Measurements from ENCODE around the gene CCL11.
"Not testable (repeated sequence)": the region's sequence is repeated elsewhere in the genome, so short reads cannot be mapped to it uniquely, and the experiment has no call there.

The CCL11 gene

DNA sequence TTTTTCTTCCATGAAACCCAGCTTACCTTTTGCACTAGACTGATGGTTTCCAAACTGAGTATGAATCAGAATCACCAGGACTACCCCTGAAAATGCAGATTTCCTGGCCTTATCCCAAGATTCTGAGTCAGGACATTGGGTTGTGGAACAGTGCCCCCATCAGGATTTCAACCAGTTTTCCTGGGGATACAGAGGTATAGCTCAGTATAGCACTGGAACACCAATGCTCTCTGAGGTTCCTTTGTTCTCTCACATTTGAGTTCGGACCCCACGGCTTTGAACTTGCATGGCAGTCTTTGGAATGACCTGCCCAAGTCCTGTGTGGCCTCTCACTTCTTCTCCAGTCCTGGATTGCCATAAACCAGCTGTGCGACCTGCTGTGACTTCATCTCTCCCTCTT is 20.9 kb downstream of the CCL11 start:
- FAIRE-seq (no peak), DNase-seq (ENCODE audit: low spot score) (no peak)

- FAIRE-seq (no peak), DNase-seq (ENCODE audit: low spot score) (no peak)
Measured at GRCh38 chr17:34307110-34307509, 21.6 kb downstream of the CCL11 start.

GRCh38 chr17:34308371-34308770 is 22.8 kb downstream of the CCL11 start:
- DNase-seq (ENCODE audit: low spot score) (no peak), FAIRE-seq (no peak)

DNA sequence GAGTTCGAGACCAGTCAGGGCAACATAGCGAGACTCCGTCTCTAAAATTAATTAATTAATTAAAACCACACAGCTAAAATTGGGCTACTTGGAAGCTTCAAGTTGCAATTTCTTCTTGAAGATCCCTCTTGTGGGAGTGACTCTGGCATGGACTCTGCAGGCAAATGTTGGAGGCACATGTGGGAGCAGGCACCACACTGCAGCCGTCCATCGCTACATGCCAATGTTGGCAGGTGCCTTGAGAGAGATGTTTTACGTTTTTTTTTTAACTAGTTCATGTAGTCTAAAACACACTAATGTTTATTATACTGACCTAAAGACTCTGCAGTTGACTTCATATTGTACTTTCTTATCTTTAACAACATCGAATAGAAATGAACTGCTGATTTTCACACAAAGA is 25.7 kb downstream of the CCL11 start:
- FAIRE-seq (no peak), DNase-seq (ENCODE audit: low spot score) (no peak)

DNA sequence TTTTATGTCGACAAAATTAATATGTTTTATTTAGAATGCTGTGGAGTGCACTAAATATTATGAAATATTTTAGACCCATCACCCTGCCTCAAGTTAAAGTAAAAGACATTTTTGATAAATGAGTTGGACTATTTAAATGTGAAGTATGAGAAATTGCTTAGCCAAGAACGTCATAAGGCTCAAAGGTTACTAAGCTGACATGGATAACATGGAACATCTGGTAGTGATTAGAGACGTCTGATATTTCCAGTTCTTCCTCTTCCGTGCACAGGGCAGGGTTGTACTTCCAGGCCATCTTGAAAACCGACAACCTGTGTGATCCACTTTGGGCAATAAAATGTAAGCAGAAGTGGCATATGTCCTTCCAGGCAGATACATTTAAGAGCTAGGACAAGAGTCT is 26.5 kb downstream of the CCL11 start:
- no peak for DNase-seq (ENCODE audit: low spot score)
- no peak for FAIRE-seq

- FAIRE-seq = no peak
- DNase-seq (ENCODE audit: low spot score) = no peak
Measured at GRCh38 chr17:34313164-34313563, 27.6 kb downstream of the CCL11 start.

- DNase-seq (ENCODE audit: low spot score) (no peak), FAIRE-seq (no peak)
Measured at GRCh38 chr17:34314279-34314678, 28.7 kb downstream of the CCL11 start.

DNA sequence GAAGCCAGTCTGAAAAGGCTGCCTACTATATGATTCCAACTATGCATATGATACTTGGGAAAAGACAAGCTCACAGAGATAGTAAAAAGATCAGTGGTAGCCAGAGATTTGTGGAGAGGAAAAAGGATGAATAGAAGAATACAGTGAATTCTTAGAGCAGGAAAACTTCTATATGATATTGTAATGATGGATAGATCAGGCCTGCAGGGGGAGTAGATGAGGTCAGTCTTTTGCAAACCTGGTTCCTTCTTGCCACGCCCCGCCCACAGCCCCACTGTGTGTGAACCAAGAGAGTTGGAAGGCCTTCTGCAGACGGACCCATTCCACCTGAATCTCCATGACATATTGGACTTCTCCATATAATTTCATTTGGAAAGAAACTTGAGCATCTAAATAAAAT is 32.9 kb downstream of the CCL11 start:
- no peak for DNase-seq (ENCODE audit: low spot score)
- no peak for FAIRE-seq

DNA sequence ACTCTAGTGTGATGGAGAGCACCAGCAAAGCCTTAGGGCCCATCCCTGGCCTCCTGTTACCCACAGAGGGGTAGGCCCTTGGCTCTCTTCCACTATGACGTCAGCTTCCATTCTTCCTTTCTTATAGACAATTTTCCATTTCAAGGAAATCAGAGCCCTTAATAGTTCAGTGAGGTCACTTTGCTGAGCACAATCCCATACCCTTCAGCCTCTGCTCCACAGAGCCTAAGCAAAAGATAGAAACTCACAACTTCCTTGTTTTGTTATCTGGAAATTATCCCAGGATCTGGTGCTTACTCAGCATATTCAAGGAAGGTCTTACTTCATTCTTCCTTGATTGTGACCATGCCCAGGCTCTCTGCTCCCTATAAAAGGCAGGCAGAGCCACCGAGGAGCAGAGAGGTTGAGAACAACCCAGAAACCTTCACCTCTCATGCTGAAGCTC is 33.5 kb downstream of the CCL11 start, which contains the start of gene CCL8:
Gene CCL8, plus strand, starts transcription at position 397 of the 445 bp plus-strand sequence. CDS start 67 bp downstream, outside the sequence.
- no peak for FAIRE-seq
- no peak for DNase-seq (ENCODE audit: low spot score)

DNA sequence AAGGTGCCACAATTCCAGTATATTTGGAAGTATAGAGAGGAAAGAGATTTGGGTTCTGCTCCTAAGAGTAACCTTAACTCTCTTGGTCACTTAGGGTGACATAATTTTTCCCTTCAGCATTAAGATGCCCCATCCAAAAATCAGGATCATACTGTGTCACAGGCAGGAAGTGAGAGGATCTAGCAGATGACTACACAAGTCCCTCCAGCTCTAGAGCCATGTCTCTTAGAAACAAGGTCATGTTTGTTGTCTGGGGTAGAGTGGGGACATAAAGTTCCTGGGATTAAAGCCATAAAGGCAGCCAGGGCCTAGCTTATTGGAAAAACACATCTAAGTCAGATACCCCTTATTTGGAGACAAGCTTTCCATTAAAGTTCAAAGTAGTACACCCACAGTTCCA is 36.4 kb downstream of the CCL11 start:
- no peak for FAIRE-seq
- DNase-seq (ENCODE audit: low spot score) = no peak

- FAIRE-seq; DNase-seq (ENCODE audit: low spot score): not testable (repeated sequence)
Measured at GRCh38 chr17:34327580-34327979, 42.0 kb downstream of the CCL11 start.

GRCh38 chr17:34337701-34338100 is 52.2 kb downstream of the CCL11 start:
- FAIRE-seq (no peak), DNase-seq (ENCODE audit: low spot score) (no peak)
